H1 (cell line): ENCODE data around the gene CP. TPM values are rescaled to one million over a fixed set of nuclear protein-coding genes. Genes with fewer than 3 reads are reported as not detected.

Source experiments
- BRCA1 ChIP-seq: IDR thresholded peaks from 2 replicates; pipeline ENCODE4 v1.6.1; 2012; ENCODE audit warnings: low read depth, low read length, improper control_type of control experiment
- CBX8 ChIP-seq: fragments of 300-800, 300-1000 bp; sonication (generic); IDR thresholded peaks from 2 replicates; pipeline ENCODE4 v1.7.1; 2016; ENCODE audit warnings: low read depth, low read length, borderline replicate concordance
- EP300 ChIP-seq, 2 experiments: IDR thresholded peaks; 1 replicate in 1 of 2; 2 replicates in 1 of 2; pipeline ENCODE4 v1.6.1; 2011 to 2012; ENCODE audit warnings: low read depth in 2 of 2, low read length in 2 of 2, mild to moderate bottlenecking in 2 of 2, borderline replicate concordance in 1 of 2, inconsistent platforms in 1 of 2, moderate library complexity in 1 of 2
- FOSL1 ChIP-seq: IDR thresholded peaks from 2 replicates; pipeline ENCODE4 v1.6.1; 2011; ENCODE audit warnings: mild to moderate bottlenecking, low read depth, low read length, moderate library complexity; ENCODE audit not compliant: insufficient read depth
- KDM4A ChIP-seq: IDR thresholded peaks from one replicate; pipeline ENCODE4 v1.7.1; 2012; ENCODE audit warnings: low read depth, mild to moderate bottlenecking, moderate library complexity, low read length, inconsistent platforms; ENCODE audit not compliant: severe bottlenecking
- RXRA ChIP-seq: IDR thresholded peaks from 2 replicates; pipeline ENCODE4 v1.6.1; 2011; ENCODE audit warnings: low read depth, mild to moderate bottlenecking, low read length, moderate library complexity; ENCODE audit not compliant: insufficient read depth
- ZNF274 ChIP-seq: IDR thresholded peaks from 2 replicates; pipeline ENCODE4 v1.7.0; 2012; ENCODE audit warnings: low read length, borderline replicate concordance; ENCODE audit errors: extremely low read depth
- polyA plus RNA-seq, 7 experiments: library from polyadenylated mRNA; depleted of rRNA in 3 of 7; stranded (reverse) in 5 of 7; unstranded in 2 of 7; fragments of >200 nt in 5 of 7; fragments of 200-250 nt in 2 of 7; gene quantifications; 1 replicate in 5 of 7; 2 replicates in 1 of 7; 4 replicates in 1 of 7; pipeline versions ENCODE4 v1.2.1 to v1.2.3, GENCODE V29; 2011 to 2013; ENCODE audit warnings: missing spikeins in 2 of 7, mixed read lengths in 2 of 7
- total RNA-seq: library from RNA; stranded (reverse); fragmentation: NEBNext Ultra II Directional; extraction: Animal tissue kit (Norgen Biotek cat#: 25700); gene quantifications from 2 replicates; pipeline ENCODE4 v1.2.1, GENCODE V29; 2021
- TF ChIP-seq, protein P1 (sequence below): fragments of 300-600 bp; sonication (generic); IDR thresholded peaks from 2 replicates; pipeline ENCODE4 v1.7.1; 2012; ENCODE audit warnings: low read length, moderate library complexity, mild to moderate bottlenecking, inconsistent platforms; ENCODE audit not compliant: insufficient replicate concordance

The CP gene
- total and polyA plus RNA-seq, 2 of the 8 experiments (the other 6 are each of a cell fraction or from before 2014, with no cell fraction given), result 0.32 to 2.6 TPM

DNA sequence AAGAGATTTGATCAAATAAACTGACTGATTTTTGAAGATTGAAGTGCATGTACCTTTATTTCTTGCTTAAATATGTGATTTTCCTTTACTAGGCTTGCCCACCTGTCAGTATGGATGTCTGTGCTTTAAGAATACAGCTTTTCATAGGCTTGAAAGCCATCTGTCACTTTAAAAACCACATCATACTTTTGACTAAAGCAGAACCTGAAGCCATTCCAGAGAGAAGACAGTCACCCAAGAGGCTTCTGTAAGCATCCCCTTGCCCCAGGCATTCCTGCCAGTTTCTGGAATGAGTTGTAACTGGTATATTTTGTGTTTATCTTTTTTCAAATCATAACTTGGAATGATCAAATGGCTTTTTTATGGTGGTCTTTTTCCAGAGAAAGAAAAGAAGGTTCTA, 68.2 kb downstream of the CP start (continued):
- TF ChIP-seq RXRA, result no peak
- TF ChIP-seq BRCA1, result no peak
- no peak for TF ChIP-seq FOSL1
- TF ChIP-seq KDM4A, result no peak
- no peak for TF ChIP-seq ZNF274
- no peak for TF ChIP-seq CBX8
- TF ChIP-seq EP300 (IDR thresholded peaks at IDR 0.05; ENCODE audit: borderline replicate concordance in 1 of 2, low read depth in 2 of 2, low read length in 2 of 2), result no peak
- TF ChIP-seq, protein P1, sequence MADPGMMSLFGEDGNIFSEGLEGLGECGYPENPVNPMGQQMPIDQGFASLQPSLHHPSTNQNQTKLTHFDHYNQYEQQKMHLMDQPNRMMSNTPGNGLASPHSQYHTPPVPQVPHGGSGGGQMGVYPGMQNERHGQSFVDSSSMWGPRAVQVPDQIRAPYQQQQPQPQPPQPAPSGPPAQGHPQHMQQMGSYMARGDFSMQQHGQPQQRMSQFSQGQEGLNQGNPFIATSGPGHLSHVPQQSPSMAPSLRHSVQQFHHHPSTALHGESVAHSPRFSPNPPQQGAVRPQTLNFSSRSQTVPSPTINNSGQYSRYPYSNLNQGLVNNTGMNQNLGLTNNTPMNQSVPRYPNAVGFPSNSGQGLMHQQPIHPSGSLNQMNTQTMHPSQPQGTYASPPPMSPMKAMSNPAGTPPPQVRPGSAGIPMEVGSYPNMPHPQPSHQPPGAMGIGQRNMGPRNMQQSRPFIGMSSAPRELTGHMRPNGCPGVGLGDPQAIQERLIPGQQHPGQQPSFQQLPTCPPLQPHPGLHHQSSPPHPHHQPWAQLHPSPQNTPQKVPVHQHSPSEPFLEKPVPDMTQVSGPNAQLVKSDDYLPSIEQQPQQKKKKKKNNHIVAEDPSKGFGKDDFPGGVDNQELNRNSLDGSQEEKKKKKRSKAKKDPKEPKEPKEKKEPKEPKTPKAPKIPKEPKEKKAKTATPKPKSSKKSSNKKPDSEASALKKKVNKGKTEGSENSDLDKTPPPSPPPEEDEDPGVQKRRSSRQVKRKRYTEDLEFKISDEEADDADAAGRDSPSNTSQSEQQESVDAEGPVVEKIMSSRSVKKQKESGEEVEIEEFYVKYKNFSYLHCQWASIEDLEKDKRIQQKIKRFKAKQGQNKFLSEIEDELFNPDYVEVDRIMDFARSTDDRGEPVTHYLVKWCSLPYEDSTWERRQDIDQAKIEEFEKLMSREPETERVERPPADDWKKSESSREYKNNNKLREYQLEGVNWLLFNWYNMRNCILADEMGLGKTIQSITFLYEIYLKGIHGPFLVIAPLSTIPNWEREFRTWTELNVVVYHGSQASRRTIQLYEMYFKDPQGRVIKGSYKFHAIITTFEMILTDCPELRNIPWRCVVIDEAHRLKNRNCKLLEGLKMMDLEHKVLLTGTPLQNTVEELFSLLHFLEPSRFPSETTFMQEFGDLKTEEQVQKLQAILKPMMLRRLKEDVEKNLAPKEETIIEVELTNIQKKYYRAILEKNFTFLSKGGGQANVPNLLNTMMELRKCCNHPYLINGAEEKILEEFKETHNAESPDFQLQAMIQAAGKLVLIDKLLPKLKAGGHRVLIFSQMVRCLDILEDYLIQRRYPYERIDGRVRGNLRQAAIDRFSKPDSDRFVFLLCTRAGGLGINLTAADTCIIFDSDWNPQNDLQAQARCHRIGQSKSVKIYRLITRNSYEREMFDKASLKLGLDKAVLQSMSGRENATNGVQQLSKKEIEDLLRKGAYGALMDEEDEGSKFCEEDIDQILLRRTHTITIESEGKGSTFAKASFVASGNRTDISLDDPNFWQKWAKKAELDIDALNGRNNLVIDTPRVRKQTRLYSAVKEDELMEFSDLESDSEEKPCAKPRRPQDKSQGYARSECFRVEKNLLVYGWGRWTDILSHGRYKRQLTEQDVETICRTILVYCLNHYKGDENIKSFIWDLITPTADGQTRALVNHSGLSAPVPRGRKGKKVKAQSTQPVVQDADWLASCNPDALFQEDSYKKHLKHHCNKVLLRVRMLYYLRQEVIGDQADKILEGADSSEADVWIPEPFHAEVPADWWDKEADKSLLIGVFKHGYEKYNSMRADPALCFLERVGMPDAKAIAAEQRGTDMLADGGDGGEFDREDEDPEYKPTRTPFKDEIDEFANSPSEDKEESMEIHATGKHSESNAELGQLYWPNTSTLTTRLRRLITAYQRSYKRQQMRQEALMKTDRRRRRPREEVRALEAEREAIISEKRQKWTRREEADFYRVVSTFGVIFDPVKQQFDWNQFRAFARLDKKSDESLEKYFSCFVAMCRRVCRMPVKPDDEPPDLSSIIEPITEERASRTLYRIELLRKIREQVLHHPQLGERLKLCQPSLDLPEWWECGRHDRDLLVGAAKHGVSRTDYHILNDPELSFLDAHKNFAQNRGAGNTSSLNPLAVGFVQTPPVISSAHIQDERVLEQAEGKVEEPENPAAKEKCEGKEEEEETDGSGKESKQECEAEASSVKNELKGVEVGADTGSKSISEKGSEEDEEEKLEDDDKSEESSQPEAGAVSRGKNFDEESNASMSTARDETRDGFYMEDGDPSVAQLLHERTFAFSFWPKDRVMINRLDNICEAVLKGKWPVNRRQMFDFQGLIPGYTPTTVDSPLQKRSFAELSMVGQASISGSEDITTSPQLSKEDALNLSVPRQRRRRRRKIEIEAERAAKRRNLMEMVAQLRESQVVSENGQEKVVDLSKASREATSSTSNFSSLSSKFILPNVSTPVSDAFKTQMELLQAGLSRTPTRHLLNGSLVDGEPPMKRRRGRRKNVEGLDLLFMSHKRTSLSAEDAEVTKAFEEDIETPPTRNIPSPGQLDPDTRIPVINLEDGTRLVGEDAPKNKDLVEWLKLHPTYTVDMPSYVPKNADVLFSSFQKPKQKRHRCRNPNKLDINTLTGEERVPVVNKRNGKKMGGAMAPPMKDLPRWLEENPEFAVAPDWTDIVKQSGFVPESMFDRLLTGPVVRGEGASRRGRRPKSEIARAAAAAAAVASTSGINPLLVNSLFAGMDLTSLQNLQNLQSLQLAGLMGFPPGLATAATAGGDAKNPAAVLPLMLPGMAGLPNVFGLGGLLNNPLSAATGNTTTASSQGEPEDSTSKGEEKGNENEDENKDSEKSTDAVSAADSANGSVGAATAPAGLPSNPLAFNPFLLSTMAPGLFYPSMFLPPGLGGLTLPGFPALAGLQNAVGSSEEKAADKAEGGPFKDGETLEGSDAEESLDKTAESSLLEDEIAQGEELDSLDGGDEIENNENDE, result no peak
